Left ventricle myocardium superior (tissue), 1 donor: ENCODE measurements around the gene RMI2. TPM values are rescaled to one million over a fixed set of nuclear protein-coding genes. Genes with fewer than 3 reads are reported as not detected.
"Not testable (repeated sequence)": the region's sequence is repeated elsewhere in the genome, so short reads cannot be mapped to it uniquely, and the experiment has no call there.

Experiments
- ATAC-seq: fragments of 200-7000 bp; cut with Tn5 transposase; one replicate; pipeline ENCODE4 v1.9.1; 2020; ENCODE audit warnings: mild to moderate bottlenecking, moderate library complexity
- DNase-seq: peaks from one replicate; pipeline ENCODE4 v3.0.0-alpha.2; 2020
- intact Hi-C: fragments of 100-400 bp; cut with micrococcal nuclease; formaldehyde crosslinking; loops from one replicate; pipeline ENCODE4 v1.11.0; 2022
- long read RNA-seq: library from polyadenylated mRNA; unstranded; transcript quantifications from one replicate; pipeline ENCODE4 v2.0.0, GENCODE V29; 2021
- total RNA-seq: library from RNA; stranded (reverse); fragmentation: NEBNext Ultra II Directional; extraction: Animal tissue kit (Norgen Biotek cat#: 25700); gene quantifications from one replicate; pipeline ENCODE4 v1.2.1, GENCODE V29; 2021
- donor health status: DM: no; HTN: yes; CAD: no; lungs with severe emphysema.

The RMI2 gene
- 0.45 TPM for total RNA-seq
- long read RNA-seq, partial matches to known transcripts, result 0 of 4 reads
- long read RNA-seq, other reads (novel, unspliced or antisense), result 2 of 4 reads

- DNase-seq, result peak; percentile 97
- ATAC-seq, result peak; percentile 99
- intact Hi-C loops, result no loop called here
These were observed at the start of gene RMI2 for GRCh38 chr16:11345040-11345862. Gene RMI2 (plus strand): TSS chr16:11345459. CDS start chr16:11345472, 13 bp downstream.

DNA sequence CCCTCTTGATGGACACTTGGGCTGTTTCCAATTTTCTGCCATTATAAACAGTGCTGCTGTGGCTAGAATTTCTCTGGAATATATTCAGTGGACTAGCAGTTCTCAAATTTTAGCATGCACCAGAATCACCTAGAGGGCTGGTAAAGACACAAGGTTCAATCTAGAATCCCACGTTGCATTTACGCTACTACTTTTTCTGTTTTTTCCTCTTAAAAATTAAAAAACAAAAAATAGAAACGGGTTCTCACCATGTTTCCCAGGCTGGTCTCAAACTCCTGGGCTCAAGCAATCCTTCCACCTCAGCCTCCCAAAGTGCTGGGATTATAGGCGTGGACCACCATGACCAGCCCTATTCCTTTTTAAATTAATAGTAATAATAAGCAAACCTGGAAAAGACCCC, 49.6 kb upstream of the RMI2 start:
- intact Hi-C loops, result no loop called here
- ATAC-seq (no peak), DNase-seq (no peak)

GRCh38 chr16:11296351-11296705, 48.9 kb upstream of the RMI2 start:
- no peak for DNase-seq
- ATAC-seq, result no peak
- intact Hi-C loops, result no loop called here

DNA sequence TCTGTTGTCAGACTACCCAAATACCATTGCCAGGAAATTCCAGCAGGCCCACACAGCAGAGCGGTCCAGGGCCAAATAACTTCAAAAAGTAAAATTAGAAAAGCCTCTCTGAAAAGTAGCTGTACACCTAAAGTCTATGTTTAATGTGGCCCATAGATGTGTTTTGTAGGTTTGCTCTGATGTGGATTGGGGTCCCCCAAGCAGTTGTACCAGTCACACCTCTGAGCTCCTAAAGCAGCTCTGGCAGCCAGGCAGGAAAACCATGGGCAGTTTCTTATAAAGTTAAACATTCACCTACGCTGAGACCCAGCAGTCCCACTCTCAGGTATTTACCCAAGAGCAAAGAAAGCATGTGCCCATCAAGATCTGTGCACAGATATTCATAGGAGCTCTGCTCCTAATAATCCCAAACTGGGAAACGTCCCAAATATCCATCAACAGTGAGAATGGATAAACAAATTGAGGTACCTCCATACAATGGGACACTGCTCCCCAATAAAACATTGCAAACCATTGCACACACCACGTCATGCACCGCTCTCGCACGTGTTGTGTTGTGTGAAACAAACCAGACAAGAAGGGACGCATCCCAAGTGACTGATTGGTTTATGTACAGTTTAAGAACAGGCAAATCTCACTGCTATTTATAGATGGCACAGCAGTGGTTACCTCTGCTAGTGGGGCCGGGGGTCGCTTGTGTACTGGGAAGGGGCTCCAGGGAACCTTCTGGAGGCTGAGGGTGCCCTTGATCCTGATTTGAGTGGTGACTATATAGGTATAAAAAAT, 48.4 kb upstream of the RMI2 start:
- intact Hi-C loops, result no loop called here
- no peak for DNase-seq
- ATAC-seq, result peak; percentile 85

- DNase-seq (peak; percentile 87), ATAC-seq (peak; percentile 99)
- intact Hi-C loops, result no loop called here
These were observed 47.6 kb upstream of the RMI2 start for GRCh38 chr16:11297492-11298142.

DNA sequence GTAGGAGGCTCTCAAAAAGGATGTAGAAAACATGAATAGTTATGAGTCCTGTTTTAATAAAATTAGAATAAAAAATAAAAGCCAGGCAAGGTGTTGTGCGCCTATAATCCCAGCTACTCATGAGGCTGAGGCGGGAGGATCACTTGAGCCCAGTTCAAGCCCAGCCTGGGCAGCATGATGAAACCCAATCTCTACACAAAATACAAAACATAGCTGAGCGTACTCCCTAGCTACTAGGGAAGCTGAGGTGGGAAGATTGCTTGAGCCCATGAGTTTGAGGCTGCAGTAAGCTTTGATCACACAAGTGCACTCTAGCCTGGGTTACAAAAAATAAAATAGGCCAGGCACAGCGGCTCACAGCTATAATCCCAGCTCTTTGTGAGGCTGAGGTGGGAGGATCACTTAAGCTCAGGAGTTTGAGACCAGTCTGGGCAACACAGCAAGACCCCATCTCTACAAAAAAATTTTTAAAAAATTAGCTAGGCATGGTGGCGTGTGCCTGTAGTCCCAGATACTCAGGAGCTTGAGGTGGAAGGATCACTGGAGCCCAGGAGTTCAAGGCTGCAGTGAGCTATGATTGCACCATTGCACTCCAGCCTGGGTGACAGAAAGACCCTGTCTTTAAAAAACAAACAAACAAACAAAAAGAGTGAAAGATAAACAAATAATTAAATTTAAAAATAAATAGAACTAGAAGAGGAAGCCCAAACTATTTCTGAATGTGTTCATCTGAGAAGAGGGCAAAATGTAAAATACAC, 46.9 kb upstream of the RMI2 start:
- no peak for DNase-seq
- intact Hi-C loops, result no loop called here
- ATAC-seq, result no peak

DNA sequence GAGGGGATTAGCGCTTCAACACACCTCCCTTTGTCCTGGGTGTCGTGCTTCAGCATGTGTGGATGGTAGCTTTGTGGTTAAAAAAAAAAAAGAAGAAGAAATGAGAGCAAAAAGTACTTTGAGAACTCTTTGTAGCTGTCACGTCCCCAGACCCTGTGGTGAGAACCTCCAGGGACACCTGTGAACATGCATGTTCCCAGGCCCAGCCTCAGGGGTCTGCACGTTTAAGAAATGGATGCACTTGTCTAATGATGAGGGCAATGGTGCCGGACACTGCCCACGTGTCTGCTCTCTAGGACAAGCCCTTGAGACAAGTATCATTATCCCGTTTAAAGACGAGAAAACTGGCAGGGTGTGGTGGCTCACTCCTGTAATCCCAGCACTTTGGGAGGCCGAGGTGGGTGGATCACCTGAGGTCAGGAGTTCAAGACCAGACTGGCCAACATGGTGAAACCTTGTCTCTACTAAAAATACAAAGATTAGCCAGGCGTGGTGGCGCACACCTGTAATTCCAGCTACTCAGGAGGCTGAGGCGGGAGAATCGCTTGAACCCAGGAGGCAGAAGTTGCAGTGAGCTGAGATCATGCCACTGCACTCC, 46.2 kb upstream of the RMI2 start:
- DNase-seq, ATAC-seq, intact Hi-C loops: not testable (repeated sequence)

GRCh38 chr16:11299865-11300559, 45.2 kb upstream of the RMI2 start:
- ATAC-seq, result no peak
- intact Hi-C loops, result no loop called here
- DNase-seq, result no peak

GRCh38 chr16:11300560-11300892, 44.7 kb upstream of the RMI2 start:
- intact Hi-C loops, result no loop called here
- DNase-seq, result no peak
- no peak for ATAC-seq

DNA sequence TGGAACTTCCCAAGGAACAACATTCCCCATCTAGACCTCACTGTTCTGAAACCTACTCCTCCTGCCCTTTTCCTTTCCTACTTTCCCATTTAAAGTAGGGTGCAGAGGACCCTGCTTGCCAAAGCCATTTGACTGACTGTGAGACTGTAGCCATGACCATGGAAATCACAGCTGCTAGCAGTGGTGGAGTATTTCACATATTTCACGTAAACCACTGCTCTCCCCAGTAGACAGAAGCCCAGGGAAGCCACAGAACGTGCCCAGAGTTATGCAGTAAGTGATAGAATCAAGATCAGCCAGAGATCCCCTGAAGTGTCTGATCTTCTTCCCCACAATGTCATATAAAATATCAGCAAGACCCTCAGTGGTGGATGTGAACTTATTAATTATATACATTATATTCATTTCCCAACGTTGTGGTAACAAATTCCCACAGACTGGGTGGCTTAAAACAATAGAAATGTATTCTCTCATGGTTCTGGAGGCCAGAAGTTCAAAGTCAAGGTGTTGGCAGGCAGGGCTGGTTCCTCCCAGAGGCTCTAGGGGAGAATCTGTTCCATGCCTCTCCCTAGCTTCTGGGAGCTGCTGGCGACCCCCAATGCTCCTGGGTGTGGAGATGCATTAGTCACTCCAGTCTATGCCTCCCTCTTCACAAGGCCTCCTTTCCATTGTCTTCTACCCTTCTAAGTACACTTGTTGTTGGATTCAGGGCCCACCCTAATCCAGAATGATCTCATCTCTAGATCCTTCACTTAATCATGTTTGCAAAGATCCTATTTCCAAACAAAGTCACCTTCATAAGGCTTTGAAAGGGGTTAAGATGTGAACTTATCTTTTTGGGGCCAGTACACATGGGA, 43.4 kb upstream of the RMI2 start:
- intact Hi-C loops, result no loop called here
- ATAC-seq (no peak), DNase-seq (no peak)

DNA sequence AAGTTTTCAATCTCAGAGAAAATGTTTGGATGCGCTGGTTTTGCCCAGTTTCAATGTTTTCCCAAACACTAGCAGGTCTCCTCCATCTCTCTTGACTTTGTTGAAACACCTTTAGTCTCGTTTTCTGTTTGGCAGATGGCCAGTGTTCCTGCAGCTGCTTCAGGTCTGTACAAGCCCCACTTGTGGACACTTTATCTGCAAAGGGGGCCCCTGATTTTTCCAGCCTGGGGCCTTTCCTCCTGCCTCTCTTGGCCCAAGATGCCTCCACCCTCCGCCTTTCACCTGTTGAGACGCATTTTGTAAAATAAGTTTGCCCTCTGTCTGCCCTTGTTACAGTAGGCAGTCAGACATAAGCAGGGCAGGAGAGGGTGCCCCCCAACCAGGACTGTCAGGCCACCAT, 42.3 kb upstream of the RMI2 start:
- no peak for DNase-seq
- ATAC-seq, result no peak
- intact Hi-C loops, result no loop called here

GRCh38 chr16:11303405-11304138, 41.7 kb upstream of the RMI2 start:
- ATAC-seq (no peak), DNase-seq (no peak)
- intact Hi-C loops, result no loop called here

- ATAC-seq (no peak), DNase-seq (no peak)
- intact Hi-C loops, result no loop called here
These were observed 38.9 kb upstream of the RMI2 start for GRCh38 chr16:11306381-11306780.

DNA sequence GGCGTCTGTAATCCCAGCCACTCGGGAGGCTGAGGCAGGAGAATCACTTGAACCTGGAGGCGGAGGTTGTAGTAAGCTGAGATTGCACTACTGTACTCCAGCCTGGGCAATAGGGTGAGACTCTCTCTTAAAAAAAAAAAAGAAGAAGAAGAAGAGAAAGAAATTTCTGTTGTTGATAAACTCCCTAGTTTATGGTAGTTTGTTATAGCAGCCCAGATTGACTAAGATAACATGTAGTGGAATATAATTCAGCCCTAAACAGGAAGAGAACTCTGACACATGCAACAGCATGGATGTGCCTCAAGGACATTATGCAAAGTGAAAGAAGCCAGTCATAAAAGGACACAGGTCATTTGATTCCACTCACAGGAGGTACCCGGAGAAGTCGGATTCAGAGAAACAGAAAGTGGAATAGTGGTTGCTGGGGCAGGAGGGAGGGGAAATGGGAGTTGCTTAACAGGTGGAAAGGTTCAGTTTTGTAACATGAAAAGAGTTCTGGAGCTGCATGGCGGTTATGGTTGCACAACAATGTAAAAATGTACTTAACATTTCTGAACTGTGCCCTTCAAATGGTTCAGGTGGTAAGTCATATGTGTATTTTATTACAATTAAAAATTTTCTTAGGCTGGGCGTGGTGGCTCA, 38.1 kb upstream of the RMI2 start:
- intact Hi-C loops, result no loop called here
- ATAC-seq (no peak), DNase-seq (no peak)

DNA sequence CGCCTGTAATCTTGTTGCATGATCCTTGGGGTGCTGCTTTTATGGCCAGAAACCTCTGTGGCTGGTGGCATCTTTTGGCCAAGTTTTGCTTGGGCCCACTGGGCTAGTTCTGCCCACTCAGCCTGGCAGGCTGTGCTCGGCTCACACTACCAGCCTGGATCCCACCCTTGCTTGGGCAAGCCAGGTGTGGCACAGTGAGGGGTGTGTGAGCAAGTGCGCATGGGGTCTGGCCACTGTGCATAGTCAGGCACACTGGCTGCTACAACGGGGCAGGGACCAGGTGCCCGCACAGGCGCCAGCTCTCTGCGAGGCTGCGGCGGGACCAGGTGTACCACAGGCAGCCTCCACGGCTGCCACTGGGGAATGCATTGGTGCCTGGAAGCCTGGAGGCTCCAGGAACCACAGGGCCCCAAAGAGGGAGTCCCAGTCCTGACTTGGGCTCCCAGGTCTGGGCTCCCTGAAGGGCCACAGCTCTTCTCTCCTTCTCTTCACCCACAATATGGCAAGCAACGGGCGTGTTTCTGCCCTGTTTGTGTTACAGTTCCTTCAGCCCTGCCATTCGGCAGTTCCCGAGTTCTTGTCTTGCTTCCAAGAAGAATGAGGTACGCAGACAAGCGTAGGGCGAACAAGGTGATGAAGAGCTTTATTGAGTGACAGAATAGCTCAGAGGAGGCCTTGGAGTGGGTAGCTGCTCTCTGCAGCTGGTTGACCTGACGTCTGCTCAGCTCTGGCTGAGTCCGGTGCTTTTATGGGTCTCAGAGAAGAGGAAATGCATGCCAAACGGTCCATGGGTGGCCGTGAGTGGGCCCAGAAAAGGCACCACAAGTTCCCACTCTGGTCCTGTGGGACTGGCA, 37.4 kb upstream of the RMI2 start:
- DNase-seq, result no peak
- peak; percentile 66 for ATAC-seq
- intact Hi-C loops, result no loop called here
